ENCODE data around the gene ZBTB17. TPM values are rescaled to one million over a fixed set of nuclear protein-coding genes. Genes with fewer than 3 reads are reported as not detected.

Gene ZBTB17
- total RNA-seq, 1 donor from 2014 or later: 14.3 TPM

DNA sequence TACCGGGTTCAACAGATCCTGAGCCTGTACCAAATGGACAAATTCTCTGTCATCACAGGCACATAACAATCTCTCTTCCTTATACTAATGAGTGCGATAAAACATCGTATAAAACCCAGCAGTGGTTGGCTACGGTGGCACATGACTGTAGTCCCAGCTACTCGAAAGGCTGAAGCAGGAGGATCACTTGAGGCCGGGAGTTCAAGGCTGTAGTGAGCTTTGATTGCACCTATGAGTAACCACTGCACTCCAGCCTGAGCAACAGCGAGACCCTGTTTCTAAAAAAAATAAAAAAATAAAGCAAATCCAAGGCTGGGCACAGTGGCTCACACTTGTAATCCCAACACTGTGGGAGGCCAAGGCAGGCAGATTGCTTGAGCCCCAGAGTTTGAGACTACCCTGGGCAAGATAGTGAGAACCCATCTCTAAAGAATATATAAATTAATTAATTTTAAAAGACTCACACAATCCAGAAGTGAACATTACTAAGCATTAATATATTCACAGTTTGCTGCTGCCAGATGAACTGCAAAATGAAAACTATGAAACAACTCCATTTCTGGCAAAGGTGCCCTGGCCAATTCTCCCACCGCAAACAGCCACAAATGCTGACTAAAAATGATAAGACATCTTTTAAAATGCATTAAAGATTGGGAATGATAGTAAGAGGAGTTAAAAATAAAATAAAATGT is 13.1 kb downstream of the ZBTB17 start:
- no peak for ATAC-seq
- DNase-seq (ENCODE audit: low spot score): no peak

DNA sequence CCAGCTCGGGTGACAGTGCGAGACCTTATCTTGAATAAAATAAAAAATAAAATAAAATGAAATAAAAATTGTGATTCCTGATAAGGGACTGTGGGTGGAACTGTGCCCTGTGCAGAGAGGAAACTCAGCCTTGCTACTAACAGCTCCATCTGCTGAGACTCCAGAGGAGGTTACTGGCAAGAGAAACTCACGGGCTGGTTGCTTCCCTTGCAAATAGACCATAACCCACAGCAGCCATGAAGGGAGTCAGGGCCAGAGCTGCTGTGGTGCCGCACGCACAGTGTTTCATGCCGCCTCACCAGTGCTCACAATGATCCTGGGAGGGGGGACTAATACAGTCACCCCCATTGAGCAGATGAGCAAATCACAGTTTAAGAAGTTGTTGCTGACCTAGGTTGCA is 13.7 kb downstream of the ZBTB17 start:
- no peak for ATAC-seq

DNA sequence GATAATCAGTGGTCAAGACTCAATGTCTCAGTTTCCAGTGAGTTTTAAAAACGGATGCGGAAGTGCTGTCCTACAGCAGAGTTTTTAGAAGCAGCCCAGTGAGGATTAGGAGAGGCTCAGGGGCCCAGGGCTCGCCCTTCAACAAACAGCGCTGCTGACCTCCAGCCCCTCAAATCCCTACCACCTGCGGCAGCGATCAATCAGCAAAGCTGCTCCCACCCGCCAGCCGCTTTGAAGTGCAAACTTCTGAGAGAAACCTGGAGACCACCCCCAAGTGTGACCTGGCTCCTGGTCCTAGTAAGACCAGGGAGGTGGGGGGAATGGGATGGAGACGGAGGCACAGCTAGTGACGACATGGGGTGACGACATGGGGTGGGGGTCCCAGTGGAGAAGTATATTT is 14.4 kb downstream of the ZBTB17 start:
- DNase-seq (ENCODE audit: low spot score) (no peak), ATAC-seq (no peak)

More for the DNA sequence above, 13.7 kb downstream of the ZBTB17 start:
- no peak for DNase-seq (ENCODE audit: low spot score)

DNA sequence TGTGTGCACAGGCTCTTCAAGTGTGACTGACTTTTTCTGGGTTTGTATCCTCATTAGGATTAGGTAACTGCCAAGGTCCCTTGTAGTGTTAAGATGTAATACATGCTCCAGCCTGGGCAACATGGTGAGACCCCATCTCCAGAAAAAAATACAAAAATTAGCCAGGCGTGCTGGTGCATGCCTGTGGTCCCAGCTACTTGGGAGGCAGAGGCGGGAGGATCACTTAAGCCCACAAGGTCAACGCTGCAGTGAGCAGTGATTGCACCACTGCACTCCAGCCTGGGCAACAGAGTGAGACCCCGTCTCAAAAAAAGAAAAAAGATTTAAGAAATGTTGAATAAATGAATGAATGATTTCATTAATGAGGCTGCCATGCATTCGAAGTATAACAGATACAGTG is 15.1 kb downstream of the ZBTB17 start:
- ATAC-seq (no peak), DNase-seq (ENCODE audit: low spot score) (no peak)

DNA sequence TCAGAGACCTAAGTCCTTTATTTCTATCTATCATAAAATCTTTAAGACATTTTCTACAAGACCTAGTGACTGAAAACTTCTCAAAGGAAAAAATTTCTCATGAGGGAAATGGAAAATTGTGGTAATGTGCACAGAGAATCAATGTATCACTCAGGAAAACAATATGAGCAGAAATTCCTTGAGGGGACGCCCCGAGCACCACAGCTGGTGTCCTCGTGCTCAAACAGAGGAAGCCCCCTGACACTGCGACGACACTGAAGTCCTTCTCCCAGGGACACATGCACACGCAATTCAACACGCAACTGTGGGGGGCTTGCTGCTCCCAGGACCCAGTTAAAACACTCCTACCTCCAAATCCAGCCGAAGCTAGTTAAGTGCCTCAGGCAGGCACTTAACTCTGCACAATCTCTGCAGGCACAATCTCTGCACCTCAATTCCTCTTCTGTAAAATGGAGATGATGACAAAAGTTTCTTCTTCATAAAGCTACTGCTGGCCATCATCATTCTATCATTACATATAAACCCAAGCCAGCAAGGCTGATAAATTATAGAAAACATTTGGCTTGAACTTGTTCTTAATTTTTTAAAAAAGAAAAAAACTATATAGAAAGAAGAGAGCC is 16.0 kb downstream of the ZBTB17 start:
- DNase-seq (ENCODE audit: low spot score) (no peak), ATAC-seq (no peak)

DNA sequence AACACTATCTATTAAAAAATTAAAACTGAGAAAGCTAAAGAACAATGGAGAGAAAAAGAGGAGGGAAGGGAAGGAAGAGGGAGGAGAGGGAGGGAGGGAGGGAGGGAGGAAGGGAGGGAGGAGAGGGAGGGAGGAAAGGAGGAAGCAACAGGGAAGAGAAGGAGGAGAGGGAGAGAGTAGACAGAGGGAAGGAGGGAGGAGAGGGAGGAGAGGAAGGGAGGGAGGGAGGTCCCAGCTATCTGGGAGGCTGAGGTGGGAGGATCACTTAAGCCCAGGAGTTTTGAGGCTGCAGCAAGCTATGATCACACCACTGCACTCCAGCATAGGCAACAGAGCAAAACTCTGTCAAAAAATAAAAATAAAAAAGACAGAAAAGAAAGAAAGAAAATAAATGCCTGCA is 16.5 kb downstream of the ZBTB17 start:
- DNase-seq (ENCODE audit: low spot score) (no peak), ATAC-seq (no peak)

DNA sequence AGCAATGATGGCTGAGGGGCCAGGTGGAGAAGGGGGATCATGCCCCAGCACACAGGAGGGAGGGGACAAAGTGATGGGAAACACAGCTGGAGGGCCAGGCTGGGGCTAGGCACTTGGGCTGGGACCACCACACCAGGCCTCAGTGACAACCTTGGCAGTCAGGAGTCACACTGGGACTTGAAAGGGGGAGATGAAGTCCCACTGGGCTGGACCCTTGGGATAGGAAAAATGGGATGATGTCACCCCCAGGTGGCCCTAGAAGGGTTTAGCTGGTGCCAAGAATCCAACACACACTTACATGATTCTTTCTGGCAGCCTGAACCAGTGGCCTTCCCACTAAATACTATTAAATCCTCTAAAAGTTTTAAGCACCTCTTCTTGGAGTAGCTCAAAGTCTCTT is 17.1 kb downstream of the ZBTB17 start:
- peak; percentile 15 for ATAC-seq
- no peak for DNase-seq (ENCODE audit: low spot score)

DNA sequence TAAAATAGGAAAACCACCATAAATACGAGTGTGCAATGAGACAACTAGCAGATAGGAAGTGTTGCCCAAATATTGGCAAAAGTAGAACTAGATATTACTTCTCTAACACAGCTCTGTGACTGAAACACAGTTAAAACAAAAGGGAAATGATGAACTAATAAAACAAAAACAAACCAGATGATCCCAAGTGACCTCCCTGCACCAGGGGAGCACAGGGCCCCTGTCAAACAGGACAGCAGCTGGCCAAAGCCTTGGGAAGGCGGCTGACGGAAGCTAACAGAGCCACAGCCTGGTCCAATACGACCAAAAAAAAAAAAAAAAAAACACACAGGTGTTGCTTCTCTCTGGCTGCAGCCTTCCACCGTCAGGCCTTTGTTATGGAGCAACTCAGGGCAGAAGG is 17.8 kb downstream of the ZBTB17 start:
- DNase-seq (ENCODE audit: low spot score): no peak
- ATAC-seq: peak; percentile 24

DNA sequence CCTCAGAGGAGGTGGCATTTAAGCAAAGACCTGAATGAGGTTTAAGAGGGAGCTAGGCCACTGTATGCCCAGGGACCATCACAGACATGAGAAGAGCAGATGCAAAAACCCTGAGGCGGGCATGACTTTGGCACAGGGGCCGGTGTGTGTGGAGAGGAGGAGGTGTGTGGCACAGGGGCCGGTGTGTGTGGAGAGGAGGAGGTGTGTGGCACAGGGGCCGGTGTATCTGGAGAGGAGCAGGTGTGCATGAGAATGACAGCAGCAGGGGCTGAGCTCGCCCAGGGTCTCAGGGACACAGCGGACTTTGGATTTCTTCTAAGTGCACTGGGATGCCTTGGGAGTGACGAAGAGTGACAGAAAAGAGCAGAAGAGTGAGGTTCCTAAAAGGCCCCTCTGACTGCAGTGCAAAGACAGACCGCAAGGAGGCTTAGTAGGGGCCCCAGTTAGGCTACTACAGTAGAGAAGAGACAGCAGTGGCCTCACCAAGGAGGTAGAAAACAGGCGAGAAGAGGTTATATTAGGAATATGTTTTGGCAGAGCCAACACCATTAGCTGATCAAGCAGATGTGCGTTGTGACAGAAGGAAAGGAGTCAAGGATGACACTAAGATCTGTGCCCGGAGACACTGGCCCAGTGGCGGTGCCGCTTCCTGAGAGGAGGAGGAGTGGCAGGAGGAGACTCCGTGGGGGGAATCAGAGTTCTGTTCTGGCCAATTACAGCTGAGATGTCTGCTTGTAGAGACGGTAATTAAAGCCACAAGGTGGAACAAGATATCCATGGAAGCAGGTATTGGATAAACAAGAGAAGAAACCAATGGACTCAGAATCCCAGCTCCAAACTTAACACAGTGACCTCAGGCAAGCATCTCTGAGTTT is 18.4 kb downstream of the ZBTB17 start:
- no peak for DNase-seq (ENCODE audit: low spot score)
- ATAC-seq: no peak

DNA sequence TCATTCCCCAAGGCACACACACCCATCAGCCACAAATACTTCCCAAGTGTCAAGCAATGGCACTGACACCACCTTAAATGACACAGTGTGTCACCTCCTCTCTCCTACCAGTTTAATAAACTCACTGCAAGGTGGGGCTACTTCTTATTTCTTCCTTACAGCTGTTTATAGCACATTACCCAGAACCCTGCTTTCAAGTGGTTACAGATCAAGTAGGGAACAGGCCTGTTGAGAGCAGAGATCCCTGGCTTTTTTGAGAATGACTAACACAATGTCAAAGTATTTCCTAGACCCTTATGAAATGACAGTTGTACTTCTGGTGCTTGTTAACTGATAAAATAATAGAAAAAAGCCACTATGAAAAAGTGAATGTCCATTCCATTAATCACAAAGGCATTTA is 19.8 kb downstream of the ZBTB17 start:
- no peak for ATAC-seq
- no peak for DNase-seq (ENCODE audit: low spot score)

DNA sequence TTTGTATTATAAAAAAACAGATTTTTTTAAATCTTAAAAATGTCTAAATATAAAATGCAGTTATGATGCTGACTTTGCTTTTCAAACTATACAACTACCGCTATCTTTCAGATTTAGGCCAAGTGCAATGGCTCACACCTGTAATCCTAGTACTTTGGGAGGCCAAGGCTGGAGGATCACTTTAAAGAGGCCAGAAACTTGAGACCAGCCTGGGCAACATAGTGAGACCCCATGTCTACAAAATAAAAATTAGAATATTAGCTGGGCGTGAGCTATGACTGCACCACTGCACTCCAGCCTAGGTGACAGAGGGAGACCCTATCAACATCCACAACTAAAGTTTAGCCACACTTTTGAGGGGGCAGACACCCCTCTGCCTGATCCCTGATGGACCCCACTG is 20.3 kb downstream of the ZBTB17 start:
- ATAC-seq (no peak), DNase-seq (ENCODE audit: low spot score) (no peak)

DNA sequence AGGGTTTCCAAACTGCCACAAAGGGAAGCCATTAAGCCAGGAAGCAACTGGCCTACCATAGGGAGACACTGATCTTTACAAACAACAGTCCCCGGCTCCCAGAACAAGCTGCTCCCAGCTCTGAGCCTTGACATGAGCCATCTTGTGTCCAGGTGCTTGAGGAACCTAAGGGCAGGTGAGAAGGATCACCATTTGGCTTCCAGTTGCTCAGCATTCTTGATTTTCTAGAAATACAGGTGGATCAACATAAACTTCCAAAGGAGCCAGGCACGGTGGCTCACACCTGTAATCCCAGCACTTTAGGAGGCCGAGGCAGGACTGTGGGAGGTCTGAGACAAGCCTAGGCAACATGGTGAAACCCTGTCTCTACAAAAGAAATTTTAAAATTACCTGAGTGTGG is 21.6 kb downstream of the ZBTB17 start:
- ATAC-seq: no peak
- DNase-seq (ENCODE audit: low spot score): no peak

DNA sequence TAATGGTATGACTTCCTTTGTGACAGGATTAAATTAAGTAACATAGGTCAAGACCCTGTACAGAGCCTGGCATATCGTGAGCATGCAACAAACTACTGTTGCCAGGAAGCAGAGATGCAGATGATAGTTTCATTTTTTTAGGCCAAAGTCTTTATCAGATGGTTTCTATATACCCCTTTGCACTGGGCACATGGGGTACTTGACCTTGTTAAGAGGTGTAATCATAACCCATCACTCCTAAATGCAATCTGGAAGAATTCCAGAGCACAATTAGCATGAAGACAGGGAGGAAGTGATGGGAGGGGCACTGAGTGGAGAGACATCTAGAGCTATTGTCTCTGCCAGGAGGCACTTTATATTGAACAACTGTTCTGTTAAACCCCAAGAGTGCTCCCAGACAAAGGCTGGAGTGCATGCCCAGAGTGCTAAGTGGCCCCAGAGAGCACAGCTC is 22.1 kb downstream of the ZBTB17 start:
- DNase-seq (ENCODE audit: low spot score): no peak

DNA sequence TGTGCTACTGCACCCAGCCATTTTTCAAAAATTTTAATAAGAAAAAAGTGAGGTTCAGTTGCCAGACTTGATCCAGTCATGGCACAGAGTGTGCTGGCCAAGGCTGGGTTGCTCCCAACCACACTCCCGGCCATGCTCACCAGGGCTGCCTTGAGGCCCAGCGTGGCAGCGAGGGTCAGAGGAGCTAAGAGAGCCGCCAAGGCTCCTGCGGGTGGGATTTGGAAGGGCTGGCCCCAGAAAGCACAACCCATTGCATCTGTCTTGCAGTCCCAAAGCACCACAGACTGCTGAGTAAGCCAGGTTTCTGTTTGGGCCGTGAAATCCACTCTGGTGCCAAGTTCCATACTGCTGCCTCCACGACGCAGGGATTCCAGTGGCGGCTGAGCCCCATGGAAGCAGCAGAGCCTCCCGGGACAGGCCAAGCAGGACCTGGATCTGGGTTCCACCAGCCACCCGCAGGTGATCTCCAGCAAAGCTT is 22.6 kb downstream of the ZBTB17 start:
- ATAC-seq: no peak
- no peak for DNase-seq (ENCODE audit: low spot score)

More for the DNA sequence above, 22.1 kb downstream of the ZBTB17 start:
- no peak for ATAC-seq

DNA sequence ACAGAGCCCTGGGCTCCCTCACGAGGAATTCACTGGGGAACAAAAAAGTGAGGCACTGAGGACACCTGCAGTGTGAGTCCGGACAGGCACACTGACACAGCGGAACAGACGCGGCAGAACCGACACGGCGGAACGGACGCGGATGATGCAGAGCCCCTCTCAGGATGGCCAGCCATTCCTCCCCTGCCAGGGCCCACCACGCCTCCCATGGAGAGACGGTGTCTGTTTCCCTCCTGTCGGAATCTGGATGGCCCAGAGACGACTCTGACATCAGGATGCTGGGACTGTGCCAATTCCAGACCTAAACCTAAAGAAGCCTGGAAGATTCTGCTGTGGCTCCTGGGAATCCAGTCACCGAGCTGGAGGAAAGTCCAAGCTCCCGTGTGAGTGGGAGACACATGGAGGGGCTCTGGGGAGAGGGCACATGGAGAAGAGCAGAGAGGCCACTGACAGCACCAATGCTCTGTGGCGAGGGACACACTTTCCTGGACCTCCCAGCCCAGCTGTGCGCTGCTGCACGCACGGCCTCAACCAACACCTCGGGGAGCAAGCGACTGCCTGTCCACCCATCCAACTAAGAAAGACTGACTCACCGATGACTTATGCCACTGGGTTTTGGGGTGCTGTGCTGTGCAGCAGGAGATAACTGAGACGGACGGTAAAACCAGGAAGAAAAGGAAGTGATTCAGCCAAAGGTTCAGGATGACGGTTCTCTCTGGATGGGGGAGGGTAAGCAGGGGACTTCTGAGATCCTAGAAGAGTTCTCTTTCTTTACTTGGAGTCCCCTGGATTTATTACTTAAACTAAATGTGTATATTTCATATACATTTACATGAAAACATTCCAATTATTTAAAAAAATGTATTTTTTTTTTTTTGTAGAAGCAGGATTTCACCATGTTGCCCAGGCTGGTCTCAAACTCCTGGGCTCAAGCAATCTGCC is 23.3 kb downstream of the ZBTB17 start:
- no peak for ATAC-seq

DNA sequence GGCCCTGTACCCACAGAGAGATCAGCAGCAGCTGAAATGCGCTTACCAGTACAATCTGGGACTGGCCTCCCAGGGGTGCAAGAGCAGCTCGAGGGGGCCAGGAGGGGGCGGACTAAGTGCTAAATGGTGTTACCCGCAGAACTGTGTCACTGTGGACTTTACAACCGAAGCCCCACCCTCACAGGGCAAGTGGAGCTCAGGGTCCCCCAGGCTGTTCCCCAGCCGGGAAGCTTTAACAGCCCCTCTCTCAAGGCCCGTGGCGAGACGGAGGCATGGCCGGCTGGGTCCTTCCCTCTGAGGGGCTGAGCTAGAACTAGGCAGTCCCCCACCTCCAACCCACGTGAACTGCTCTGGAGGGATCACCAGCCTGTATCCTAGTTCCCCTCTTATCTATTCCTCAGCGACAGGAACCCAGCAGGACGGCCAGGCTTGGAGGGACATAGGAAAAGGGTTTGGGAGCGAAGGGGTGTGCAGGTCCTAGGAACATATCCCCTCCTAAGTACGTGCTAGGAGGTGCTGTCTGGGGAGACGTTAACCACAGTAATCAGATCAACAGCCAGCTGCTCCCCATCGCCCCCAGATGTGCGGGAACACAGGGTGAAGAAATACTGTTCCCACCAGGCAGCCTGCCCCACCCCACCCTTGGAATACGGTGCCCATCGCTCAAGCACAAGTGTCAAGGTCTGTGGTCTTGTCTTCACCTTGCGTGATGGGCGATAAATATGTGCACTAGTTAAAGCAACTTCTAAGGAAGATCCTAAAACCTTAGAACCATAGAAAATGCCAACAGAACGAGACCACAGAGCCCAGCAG is 24.4 kb downstream of the ZBTB17 start:
- ATAC-seq: no peak
- DNase-seq (ENCODE audit: low spot score): no peak

More for the DNA sequence above, 23.3 kb downstream of the ZBTB17 start:
- DNase-seq (ENCODE audit: low spot score): no peak

DNA sequence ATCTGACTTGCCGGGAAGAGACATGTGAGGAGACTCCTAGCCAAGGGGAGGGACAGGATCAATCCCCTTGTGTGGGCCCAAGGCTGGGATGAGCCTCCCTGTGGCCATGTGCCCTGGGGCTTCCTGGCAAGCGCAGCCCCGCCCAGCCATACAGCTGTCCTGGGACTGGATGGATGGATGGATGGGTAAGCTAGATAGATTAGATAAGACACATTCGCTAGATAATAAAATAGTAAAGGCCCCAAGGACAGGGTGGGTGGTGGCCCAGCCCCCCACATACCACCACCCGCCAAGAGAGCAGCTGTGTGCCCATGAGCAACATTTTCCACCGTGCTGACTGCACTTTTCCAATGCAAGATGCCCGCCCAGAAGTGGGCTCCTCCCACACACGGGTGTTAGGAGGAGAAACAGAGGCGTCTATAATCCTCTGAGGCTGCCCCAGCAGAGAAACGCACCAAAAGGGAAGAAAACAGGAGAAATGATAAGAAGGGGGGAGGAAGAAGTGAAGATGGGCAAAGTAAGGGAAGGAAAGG is 25.1 kb downstream of the ZBTB17 start:
- ATAC-seq: no peak
- no peak for DNase-seq (ENCODE audit: low spot score)

DNA sequence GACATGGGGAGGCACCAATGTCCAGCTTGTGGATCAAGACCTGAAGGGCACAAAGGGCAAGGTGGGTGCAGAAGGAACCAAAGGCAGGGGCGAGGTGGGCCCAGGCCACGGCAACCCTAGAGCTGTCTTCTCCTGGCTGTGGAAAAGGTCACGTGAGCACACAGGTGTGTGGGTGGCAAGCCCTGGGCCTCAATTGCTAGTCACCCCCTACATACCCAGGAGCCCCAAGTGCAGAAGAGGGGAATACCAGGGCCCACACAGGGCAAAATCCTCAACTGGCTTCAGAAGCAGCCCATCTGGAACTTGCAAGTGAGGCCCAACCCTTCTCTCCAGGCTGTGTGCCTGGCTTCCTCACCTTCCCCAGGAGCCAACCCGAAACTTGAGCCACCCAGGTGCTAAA is 25.6 kb downstream of the ZBTB17 start:
- no peak for ATAC-seq
- no peak for DNase-seq (ENCODE audit: low spot score)

DNA sequence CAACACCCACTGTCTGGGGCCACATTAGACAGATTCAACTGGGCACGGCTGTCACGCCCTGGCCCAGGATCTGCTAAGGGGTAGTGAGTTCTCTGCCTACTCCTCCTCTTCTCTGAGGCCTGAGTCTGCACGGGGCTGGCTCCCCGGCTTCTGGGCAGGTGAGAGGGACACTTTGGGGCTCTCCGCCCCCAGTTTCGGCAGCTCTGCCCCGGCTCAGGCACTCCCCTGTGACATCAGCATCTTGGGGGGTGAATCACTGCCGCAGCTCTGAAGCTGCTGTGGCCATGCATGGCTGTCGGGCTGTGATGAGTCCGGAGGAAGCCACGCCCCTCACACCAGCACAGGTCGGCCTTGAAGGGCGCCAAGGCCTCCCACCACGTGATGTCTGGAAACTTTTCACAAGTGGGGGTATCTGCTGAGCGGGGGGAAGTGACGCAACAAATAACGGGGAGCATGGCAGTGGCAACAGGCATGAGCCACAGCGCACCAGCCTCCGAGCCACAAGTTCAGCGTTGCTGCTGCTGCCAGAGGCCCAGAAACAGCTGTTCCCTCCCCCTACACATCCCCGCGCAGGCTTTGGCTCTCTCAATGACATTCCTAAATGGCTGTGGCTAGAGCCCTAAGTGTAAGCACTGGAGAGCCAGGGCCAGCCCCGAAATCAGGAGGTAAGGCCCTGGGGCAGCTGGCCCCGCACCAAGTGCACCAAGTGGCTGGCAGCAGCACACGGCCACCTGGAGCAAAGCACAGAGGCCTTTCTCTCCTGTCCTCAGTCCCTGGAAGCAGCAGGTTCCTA is 26.3 kb downstream of the ZBTB17 start:
- DNase-seq (ENCODE audit: low spot score) (peak; percentile 58), ATAC-seq (peak; percentile 52)

Measured in left lobe of liver (tissue), 2 donors.